Mucosa of descending colon (tissue), 3 donors: ENCODE results near the gene CRYAB. TPM values are rescaled to one million over a fixed set of nuclear protein-coding genes. Genes with fewer than 3 reads are reported as not detected.

ENCODE experiments used
- ATAC-seq: fragments of 200-7000 bp; cut with Tn5 transposase; one replicate; pipeline ENCODE4 v1.9.1; 2020; ENCODE audit warnings: mild to moderate bottlenecking, moderate library complexity
- DNase-seq, 3 donors: peaks; one replicate each; pipeline ENCODE4 v3.0.0-alpha.2; 2020
- H3K36me3 ChIP-seq: fragments of 200-600 bp; one replicate; pipeline ENCODE4 v1.8.0; 2021; ENCODE audit warnings: low read depth, mild to moderate bottlenecking
- H3K4me1 ChIP-seq: fragments of 200-600 bp; one replicate; pipeline ENCODE4 v1.8.0; 2021; ENCODE audit warnings: low read depth, mild to moderate bottlenecking
- H3K4me3 ChIP-seq: fragments of 200-600 bp; one replicate; pipeline ENCODE4 v1.8.0; 2021; ENCODE audit warnings: mild to moderate bottlenecking
- H3K9me3 ChIP-seq: fragments of 200-600 bp; one replicate; pipeline ENCODE4 v1.8.0; 2021; ENCODE audit warnings: mild to moderate bottlenecking
- intact Hi-C, 2 donors: fragments of 100-400 bp; cut with DNase I in 1 of 2; cut with micrococcal nuclease in 1 of 2; formaldehyde crosslinking; loops; one replicate each; pipeline versions ENCODE4 v1.11.0 to v1.11.1; 2022; cut with DNase I, micrococcal nuclease
- total RNA-seq, 3 donors: library from RNA; stranded (reverse); fragmentation: NEBNext Ultra II Directional in 2 of 3; extraction: Animal tissue kit (Norgen Biotek cat#: 25700) in 2 of 3; gene quantifications; one replicate each; pipeline versions ENCODE4 v1.2.1 to v1.2.4, GENCODE V29; 2021 to 2023
- TF ChIP-seq, protein P1 (sequence below): fragments of 200-600 bp; IDR thresholded peaks from one replicate; pipeline ENCODE4 v1.8.0; 2022; ENCODE audit warnings: antibody characterized with exemption, mild to moderate bottlenecking
- donor health status: DM: no; HTN: no; CAD: no; lungs with moderate emphysema.
- donor health status: DM: no; HTN: no; CAD: no.
- donor health status: DM: no; HTN: yes; CAD: no.

CRYAB gene
- total RNA-seq, 3 donors from 2014 or later: 13.8 to 331 (median 30.7) TPM

DNA sequence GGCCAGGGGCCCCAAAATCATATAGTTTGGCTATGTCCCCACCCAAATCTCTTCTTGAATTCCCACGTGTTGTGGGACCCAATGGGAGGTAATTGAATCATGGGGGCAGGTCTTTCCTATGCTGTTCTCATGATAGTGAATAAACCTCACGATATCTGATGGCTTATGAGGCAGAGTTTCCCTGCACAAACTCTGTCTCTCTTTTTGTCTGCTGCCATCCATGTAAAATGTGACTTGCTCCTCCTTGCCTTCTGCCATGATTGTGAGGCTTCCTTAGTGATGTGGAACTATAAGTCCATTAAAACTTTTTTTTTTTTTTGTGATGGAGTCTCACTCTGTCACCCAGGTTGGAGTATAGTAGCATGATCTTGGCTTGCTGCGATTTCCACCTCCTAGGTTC, 40.0 kb upstream of the CRYAB start:
- no peak overlapping the region for H3K4me3 ChIP-seq
- TF ChIP-seq, protein P1, sequence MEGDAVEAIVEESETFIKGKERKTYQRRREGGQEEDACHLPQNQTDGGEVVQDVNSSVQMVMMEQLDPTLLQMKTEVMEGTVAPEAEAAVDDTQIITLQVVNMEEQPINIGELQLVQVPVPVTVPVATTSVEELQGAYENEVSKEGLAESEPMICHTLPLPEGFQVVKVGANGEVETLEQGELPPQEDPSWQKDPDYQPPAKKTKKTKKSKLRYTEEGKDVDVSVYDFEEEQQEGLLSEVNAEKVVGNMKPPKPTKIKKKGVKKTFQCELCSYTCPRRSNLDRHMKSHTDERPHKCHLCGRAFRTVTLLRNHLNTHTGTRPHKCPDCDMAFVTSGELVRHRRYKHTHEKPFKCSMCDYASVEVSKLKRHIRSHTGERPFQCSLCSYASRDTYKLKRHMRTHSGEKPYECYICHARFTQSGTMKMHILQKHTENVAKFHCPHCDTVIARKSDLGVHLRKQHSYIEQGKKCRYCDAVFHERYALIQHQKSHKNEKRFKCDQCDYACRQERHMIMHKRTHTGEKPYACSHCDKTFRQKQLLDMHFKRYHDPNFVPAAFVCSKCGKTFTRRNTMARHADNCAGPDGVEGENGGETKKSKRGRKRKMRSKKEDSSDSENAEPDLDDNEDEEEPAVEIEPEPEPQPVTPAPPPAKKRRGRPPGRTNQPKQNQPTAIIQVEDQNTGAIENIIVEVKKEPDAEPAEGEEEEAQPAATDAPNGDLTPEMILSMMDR: no peak
- ATAC-seq (no peak), DNase-seq (no peak)
- intact Hi-C loops: no loop called here
- H3K36me3 ChIP-seq: no peaks in the 10 kb centered on the region
- no peaks in the 10 kb centered on the region for H3K9me3 ChIP-seq
- no peaks in the 10 kb centered on the region for H3K4me1 ChIP-seq

DNA sequence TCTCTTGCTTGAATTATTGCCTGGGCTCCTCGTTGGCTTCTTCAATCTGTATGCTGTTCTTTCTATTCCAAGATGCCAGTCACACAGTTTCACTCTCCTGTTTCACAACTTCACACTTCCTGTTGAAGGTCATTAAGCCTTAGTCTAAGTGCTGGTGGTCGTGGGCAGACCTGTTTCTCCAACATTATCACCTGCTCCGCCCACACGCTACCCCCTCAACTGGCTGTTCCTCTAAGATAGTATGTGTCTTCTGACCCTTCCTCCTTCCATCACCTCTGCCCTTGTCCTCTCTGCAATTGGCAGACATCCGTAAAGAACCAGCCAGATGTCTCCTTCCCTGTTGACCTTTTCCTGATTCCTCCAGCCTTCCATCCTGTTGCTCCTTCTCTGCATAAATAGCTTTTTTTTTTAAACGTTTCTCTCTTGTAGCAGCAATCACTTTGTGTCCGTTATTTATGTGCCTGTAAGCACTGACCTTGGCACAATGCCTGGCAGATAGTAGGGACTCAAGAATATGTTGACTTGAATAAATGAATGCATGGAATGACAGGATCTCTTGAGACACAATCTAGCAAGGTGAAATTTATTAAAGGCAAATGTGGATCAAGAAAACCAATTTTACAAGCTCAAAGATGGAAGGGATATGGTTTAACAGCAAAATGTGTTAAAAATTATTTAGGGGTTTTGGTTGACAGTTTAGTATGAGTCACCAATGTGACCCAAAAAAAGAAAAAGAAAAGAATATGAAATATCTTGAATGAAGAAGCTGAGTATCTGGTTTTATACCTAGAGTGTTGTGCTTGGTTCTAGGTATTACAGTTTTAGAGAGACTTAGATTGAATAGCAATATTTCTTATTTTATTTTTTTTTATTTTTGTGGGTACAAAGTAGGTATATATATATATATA, 38.2 kb upstream of the CRYAB start:
- intact Hi-C loops: no loop called here
- H3K36me3 ChIP-seq: no peaks in the 10 kb centered on the region
- TF ChIP-seq, protein P1: no peak
- ATAC-seq (no peak), DNase-seq (no peak)
- H3K4me1 ChIP-seq: no peaks in the 10 kb centered on the region
- H3K4me3 ChIP-seq: no peak overlapping the region
- no peaks in the 10 kb centered on the region for H3K9me3 ChIP-seq

DNA sequence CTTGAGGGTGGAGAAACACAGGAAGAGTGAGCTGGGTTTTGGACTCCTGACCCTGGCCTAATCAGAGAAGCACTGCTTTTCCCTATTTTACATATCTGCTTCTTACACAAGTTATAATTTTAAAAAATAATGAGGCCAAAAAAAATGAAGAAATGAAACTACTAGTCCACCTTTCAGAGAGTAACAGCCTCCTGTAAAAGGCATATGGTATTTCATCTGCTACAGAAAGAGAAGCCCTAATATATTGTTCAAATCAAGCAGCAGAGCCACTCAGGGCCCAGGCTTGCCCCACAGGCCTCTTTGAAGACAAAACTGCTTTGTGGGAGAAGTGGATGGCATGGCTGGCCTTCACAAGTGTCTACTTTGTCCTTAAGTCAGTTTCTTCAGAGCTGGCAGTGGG, 35.6 kb upstream of the CRYAB start:
- DNase-seq (no peak), ATAC-seq (no peak)
- no peaks in the 10 kb centered on the region for H3K36me3 ChIP-seq
- H3K9me3 ChIP-seq: no peaks in the 10 kb centered on the region
- TF ChIP-seq, protein P1: no peak
- no peak overlapping the region for H3K4me3 ChIP-seq
- no peaks in the 10 kb centered on the region for H3K4me1 ChIP-seq
- intact Hi-C loops: no loop called here

DNA sequence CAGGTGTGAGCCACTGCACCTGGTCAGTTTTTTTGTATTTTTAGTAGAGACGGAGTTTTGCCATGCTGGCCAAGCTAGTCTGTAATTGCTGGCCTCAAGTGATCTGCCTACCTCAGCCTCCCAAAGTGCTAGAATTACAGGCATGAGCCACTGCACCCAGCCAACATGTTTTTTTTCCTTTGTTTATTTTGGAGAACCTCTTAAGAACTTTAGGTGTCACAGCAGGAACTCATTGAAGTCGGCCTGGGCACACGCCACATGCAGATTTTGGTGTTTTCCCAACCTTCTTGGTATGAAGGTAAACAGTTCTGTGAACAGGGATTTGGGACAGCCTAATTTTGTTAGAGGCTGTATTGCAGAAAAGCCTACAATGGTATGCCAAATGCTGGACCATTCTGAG, 34.9 kb upstream of the CRYAB start:
- DNase-seq (no peak), ATAC-seq (no peak)
- intact Hi-C loops: no loop called here
- Histone ChIP-seq H3K4me3 (no peak overlapping the region), H3K4me1 (no peaks in the 10 kb centered on the region), H3K9me3 (no peaks in the 10 kb centered on the region), H3K36me3 (no peaks in the 10 kb centered on the region)
- TF ChIP-seq, protein P1: no peak

DNA sequence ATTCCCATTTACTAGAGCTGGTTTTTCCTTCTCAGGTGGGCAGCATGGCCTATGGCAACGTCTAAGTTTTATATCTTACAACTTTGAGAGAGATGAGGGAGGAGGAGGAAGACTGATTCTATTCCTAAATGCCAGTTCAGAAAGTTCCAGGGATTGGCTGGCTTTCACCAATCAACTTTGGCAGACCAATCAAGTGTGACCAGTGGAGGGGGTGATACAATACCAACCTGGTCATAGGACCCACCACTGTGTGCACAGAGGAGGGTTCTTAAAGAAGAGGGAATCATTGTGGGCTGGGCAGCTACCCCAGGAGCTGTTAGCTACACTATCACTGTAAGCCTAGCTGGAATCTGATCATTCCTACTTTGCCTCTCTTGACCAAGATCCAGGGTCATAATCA, 33.6 kb upstream of the CRYAB start:
- Histone ChIP-seq H3K4me3 (no peak overlapping the region), H3K36me3 (no peaks in the 10 kb centered on the region), H3K9me3 (no peaks in the 10 kb centered on the region), H3K4me1 (no peaks in the 10 kb centered on the region)
- ATAC-seq (no peak), DNase-seq (no peak)
- TF ChIP-seq, protein P1: no peak
- intact Hi-C loops: no loop called here
